22Rv1 (cell line): ENCODE data around the gene MAMDC2.
"Not testable (repeated sequence)": the region's sequence is repeated elsewhere in the genome, so short reads cannot be mapped to it uniquely, and the experiment has no call there.

Experiments
- H3K27ac ChIP-seq: fragments of 450-650 bp; 2 replicates; pipeline ENCODE4 v1.5.1; 2017
- CTCF ChIP-seq: fragments of 450-650 bp; IDR thresholded peaks from 2 replicates; pipeline ENCODE4 v1.5.1; 2017; ENCODE audit warnings: mild to moderate bottlenecking
- ZFX ChIP-seq: fragments of 450-650 bp; IDR thresholded peaks from 2 replicates; pipeline ENCODE4 v1.6.1; 2017; ENCODE audit warnings: antibody characterized with exemption, borderline replicate concordance

The MAMDC2 gene

GRCh38 chr9:70036641-70037040 lies 7.0 kb upstream of the MAMDC2 start:
- TF ChIP-seq ZFX: no peak
- TF ChIP-seq CTCF: no peak
- no peak overlapping the region for H3K27ac ChIP-seq

DNA sequence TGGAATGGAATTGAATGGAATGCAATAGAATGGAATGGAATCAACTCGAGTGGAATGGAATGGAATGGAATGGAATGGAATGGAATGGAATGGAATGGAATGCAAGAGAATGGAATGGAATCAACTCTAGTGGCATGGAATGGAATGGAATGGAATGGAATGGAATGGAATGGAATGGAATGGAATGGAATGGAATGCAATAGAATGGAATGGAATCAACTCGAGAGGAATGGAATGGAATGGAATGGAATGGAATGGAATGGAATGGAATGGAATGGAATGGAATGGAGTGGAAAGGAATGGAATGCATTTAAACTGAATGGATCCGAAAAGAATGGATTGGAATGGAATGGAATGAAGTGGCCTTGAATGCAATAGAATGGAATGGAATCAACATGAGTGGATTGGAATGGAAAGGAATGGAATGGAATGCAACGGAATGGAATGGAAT lies 5.5 kb upstream of the MAMDC2 start:
- H3K27ac ChIP-seq: not testable (repeated sequence)

- TF ChIP-seq ZFX (no peak), CTCF (no peak)
- no peak overlapping the region for H3K27ac ChIP-seq
Measured at GRCh38 chr9:70040376-70040903, 3.2 kb upstream of the MAMDC2 start.

- TF ChIP-seq ZFX (no peak), CTCF (no peak)
- H3K27ac ChIP-seq: no peak overlapping the region
Measured at GRCh38 chr9:70042461-70043215, 1.0 kb upstream of the MAMDC2 start.

DNA sequence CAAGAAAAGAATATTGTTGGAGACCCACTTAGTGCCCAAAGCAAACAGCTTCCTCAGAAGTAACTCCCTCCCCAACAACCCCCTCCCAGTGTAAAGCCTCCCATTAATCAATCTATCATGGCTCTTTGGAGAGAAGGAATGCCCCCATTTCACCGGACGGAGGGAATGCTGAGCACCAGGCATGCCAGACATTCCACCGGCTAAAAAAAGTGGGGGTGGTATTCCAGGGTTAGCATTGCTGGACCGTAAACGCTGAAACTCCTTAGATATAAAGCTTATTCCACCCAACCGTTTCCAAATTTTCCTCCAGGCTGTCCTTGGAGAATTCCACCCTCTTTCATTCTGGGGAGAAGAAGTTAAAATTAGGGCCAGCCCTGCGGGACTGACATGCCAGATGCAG lies 363 bp upstream of the MAMDC2 start:
- H3K27ac ChIP-seq: no peak overlapping the region
- no peak for TF ChIP-seq CTCF
- no peak for TF ChIP-seq ZFX

DNA sequence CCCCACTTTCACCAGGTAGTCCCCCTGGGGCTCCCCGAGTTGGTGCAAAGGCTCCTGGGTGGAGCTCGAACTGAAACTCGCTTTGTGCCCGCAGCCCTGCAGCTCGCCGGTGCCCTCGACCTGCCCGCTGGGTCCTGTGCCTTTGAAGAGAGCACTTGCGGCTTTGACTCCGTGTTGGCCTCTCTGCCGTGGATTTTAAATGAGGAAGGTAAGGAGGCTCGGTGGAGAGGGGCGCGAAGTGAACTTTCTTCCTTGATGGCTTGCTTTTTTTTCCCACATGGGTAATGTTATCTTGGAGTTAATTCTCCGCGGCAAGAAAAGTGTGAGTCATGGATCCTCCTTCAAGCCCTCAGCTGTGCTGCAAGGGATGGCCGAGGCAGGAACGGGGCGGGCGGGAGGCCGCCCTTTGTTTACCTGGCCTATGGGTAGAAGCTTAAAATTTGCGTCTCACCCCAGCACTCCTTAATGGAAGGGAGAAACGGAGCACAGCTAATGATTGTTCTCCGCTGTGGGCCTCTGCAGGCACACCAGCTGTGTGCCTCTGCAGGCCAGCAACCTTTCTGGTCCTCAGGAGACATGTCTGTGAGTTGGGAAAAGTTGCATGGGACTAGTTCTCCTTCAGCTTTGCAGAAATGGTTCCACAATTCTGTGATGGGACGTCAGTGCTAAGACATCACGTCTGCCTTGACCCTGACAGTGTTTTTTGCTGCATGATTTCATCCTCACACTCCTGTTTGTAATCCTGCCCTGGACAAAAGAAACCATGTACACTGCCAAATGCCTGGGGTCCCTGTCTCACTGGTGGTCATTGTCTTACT lies 1.1 kb downstream of the MAMDC2 start:
- no peak overlapping the region for H3K27ac ChIP-seq
- TF ChIP-seq ZFX (no peak), CTCF (no peak)

DNA sequence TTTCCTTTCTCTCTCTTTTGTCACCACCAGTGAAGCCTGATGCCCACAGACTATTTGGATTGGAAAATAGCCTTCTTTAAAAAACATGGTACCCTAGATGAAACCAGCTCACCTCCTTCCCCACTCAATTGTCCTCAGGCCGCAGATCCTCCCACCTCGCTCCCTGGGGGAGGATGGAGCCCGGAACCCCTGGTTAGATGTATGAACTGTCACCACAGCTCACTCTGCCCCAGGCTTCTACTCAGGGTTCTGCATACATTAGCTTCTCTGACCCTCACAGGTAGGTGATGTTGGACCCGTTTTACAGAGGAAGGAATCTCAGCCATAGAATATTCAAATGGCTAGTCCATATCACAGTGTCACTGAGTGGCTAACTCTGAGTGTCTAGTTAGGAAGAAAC lies 1.8 kb downstream of the MAMDC2 start:
- TF ChIP-seq ZFX: no peak
- no peak for TF ChIP-seq CTCF
- no peak overlapping the region for H3K27ac ChIP-seq
